IMR-90 (cell line): Measurements from ENCODE around the gene TPST1. TPM values are rescaled to one million over a fixed set of nuclear protein-coding genes. Genes with fewer than 3 reads are reported as not detected.

Experiments
- ATAC-seq: fragments of 200-7000 bp; cut with Tn5 transposase; 2 replicates; pipeline ENCODE4 v1.9.1; 2020; ENCODE audit warnings: low read depth, mild to moderate bottlenecking, moderate library complexity
- BruUV-seq: library from RNA; stranded (reverse); fragments of 400-500 nt; replicated peaks from 2 replicates; lab custom pipeline; 2021; lab: Mats Ljungman, UMichigan
- CTCF ChIA-PET: fragments of 300-600 bp; formaldehyde crosslinking; extraction: SDS; loops from one replicate; lab custom pipeline; 2021; ENCODE audit warnings: antibody characterized with exemption; lab: Yijun Ruan, JAX
- POLR2A ChIA-PET: fragments of 300-600 bp; sonication (Branson Sonifier 250); formaldehyde crosslinking; loops from one replicate; lab custom pipeline; 2022; ENCODE audit warnings: antibody characterized with exemption; ENCODE audit not compliant: unreplicated experiment; lab: Charles Lee
- DNase-seq: peaks from one replicate; pipeline ENCODE4 v3.0.0; 2013
- H2AFZ ChIP-seq: replicated peaks from 2 replicates; pipeline ENCODE3; 2013; ENCODE audit warnings: low read length, mild to moderate bottlenecking; ENCODE audit not compliant: poor library complexity
- H2AK5ac ChIP-seq: 2 replicates; pipeline ENCODE4 v1.6.1; 2013; ENCODE audit warnings: low read depth, low read length, inconsistent platforms
- H2AK9ac ChIP-seq: replicated peaks from 2 replicates; pipeline ENCODE3; 2013; ENCODE audit warnings: mild to moderate bottlenecking, low read depth, low read length, moderate library complexity; ENCODE audit not compliant: poor library complexity
- H2BK120ac ChIP-seq: 2 replicates; pipeline ENCODE4 v1.6.1; 2013; ENCODE audit warnings: low read depth, low read length, inconsistent platforms
- H2BK15ac ChIP-seq: 3 replicates; pipeline ENCODE4 v1.6.1; 2013; ENCODE audit warnings: low read depth, low read length, inconsistent platforms
- H2BK20ac ChIP-seq: 2 replicates; pipeline ENCODE4 v1.6.1; 2013; ENCODE audit warnings: low read depth, mild to moderate bottlenecking, inconsistent platforms, low read length, moderate library complexity
- H2BK5ac ChIP-seq: 2 replicates; pipeline ENCODE4 v1.6.1; 2013; ENCODE audit warnings: mild to moderate bottlenecking, low read depth, low read length, inconsistent platforms; ENCODE audit not compliant: poor library complexity, severe bottlenecking
- H3K14ac ChIP-seq: replicated peaks from 2 replicates; pipeline ENCODE4 v1.6.1; 2013; ENCODE audit warnings: low read depth, low read length, inconsistent platforms
- H3K18ac ChIP-seq: 2 replicates; pipeline ENCODE4 v1.6.1; 2013; ENCODE audit warnings: low read depth, low read length, control low read depth
- H3K23ac ChIP-seq: 2 replicates; pipeline ENCODE4 v1.6.1; 2013; ENCODE audit warnings: low read depth, low read length, inconsistent platforms
- H3K27ac ChIP-seq: 2 replicates; pipeline ENCODE4 v1.5.1; 2013; ENCODE audit warnings: mild to moderate bottlenecking, control low read depth, low read length; ENCODE audit not compliant: insufficient read depth
- H3K27me3 ChIP-seq: 2 replicates; pipeline ENCODE4 v1.6.1; 2013; ENCODE audit warnings: low read length; ENCODE audit not compliant: control insufficient read depth, insufficient read depth
- H3K36me3 ChIP-seq: 2 replicates; pipeline ENCODE4 v1.6.1; 2013; ENCODE audit warnings: low read length, mixed read lengths; ENCODE audit not compliant: control insufficient read depth, insufficient read depth
- H3K4ac ChIP-seq: 2 replicates; pipeline ENCODE4 v1.6.1; 2013; ENCODE audit warnings: low read depth, low read length, inconsistent platforms
- H3K4me1 ChIP-seq: 2 replicates; pipeline ENCODE4 v1.6.1; 2013; ENCODE audit warnings: low read length, mixed read lengths; ENCODE audit not compliant: control insufficient read depth, insufficient read depth
- H3K4me2 ChIP-seq: 2 replicates; pipeline ENCODE4 v1.6.1; 2013; ENCODE audit warnings: low read depth, mild to moderate bottlenecking, control low read depth, low read length, moderate library complexity
- H3K4me3 ChIP-seq: 2 replicates; pipeline ENCODE4 v1.5.1; 2013; ENCODE audit warnings: low read depth, mild to moderate bottlenecking, control low read depth, low read length, moderate library complexity; ENCODE audit not compliant: insufficient read depth
- H3K56ac ChIP-seq: 2 replicates; pipeline ENCODE4 v1.6.1; 2013; ENCODE audit warnings: low read length, inconsistent platforms; ENCODE audit not compliant: insufficient read depth; ENCODE audit errors: extremely low read depth
- H3K79me1 ChIP-seq, 2 experiments: 2 replicates each; pipeline ENCODE4 v1.6.1; 2013; ENCODE audit warnings: low read length in 2 of 2, inconsistent platforms in 1 of 2, low read depth in 1 of 2
- H3K9ac ChIP-seq: 2 replicates; pipeline ENCODE4 v1.6.1; 2013; ENCODE audit warnings: low read depth, low read length, control low read depth
- H3K9me1 ChIP-seq: 2 replicates; pipeline ENCODE4 v1.6.1; 2013; ENCODE audit warnings: low read length, inconsistent platforms; ENCODE audit not compliant: insufficient read depth
- H3K9me3 ChIP-seq: 2 replicates; pipeline ENCODE4 v1.6.1; 2013; ENCODE audit warnings: low read length; ENCODE audit not compliant: control insufficient read depth, insufficient read depth
- H4K20me1 ChIP-seq: 2 replicates; pipeline ENCODE4 v1.6.1; 2013; ENCODE audit warnings: low read length, inconsistent platforms; ENCODE audit not compliant: insufficient read depth
- H4K5ac ChIP-seq: 2 replicates; pipeline ENCODE4 v1.6.1; 2013; ENCODE audit warnings: mild to moderate bottlenecking, low read depth, low read length, control low read depth
- H4K8ac ChIP-seq, 2 experiments: 2 replicates each; pipeline ENCODE4 v1.6.1; 2013; ENCODE audit warnings: low read depth in 2 of 2, low read length in 2 of 2, control low read depth in 1 of 2, inconsistent platforms in 1 of 2
- H4K91ac ChIP-seq: 2 replicates; pipeline ENCODE4 v1.6.1; 2013; ENCODE audit warnings: low read depth, low read length, inconsistent platforms; ENCODE audit not compliant: insufficient read depth
- BHLHE40 ChIP-seq: fragments of 150-350 bp; IDR thresholded peaks from 2 replicates; pipeline ENCODE4 v1.6.1; 2016; ENCODE audit warnings: mild to moderate bottlenecking, low read depth, low read length
- CEBPB ChIP-seq: IDR thresholded peaks from 2 replicates; pipeline ENCODE4 v1.6.1; 2012; ENCODE audit warnings: low read depth, low read length, improper control_type of control experiment
- WGBS, 2 experiments: methylation state at CpG; one replicate each; pipeline versions ENCODE4 v1.1.5 to v1.1.7; 2013; ENCODE audit warnings: missing lambda C conversion rate in 2 of 2; ENCODE audit not compliant: insufficient read length in 1 of 2; ENCODE audit errors: extremely low coverage in 2 of 2; 5-methylcytosine and 5-hydroxymethylcytosine counted together
- dilution Hi-C: fragments of 300-500 bp; cut with HindIII; formaldehyde crosslinking; loops from one replicate; pipeline ENCODE4 v1.14.3; 2018; ENCODE audit warnings: low sequenced_read_pairs; ENCODE audit not compliant: unreplicated experiment
- in situ Hi-C: fragments of 300-500 bp; cut with MboI; formaldehyde crosslinking; loops from 3 replicates; pipeline ENCODE4 v1.14.3; 2019; ENCODE audit warnings: low sequenced_read_pairs, inconsistent platforms, mixed read lengths
- intact Hi-C: fragments of 100-400 bp; cut with micrococcal nuclease; formaldehyde crosslinking; loops from 2 replicates; pipeline ENCODE4 v1.10.0; 2022
- polyA plus RNA-seq, 3 experiments: library from polyadenylated mRNA; depleted of rRNA; stranded (reverse); fragments of >200 nt; gene quantifications; 2 replicates each; pipeline ENCODE4 v1.2.3, GENCODE V29; 2012; ENCODE audit warnings: low replicate concordance in 1 of 3
- total RNA-seq: library from RNA; depleted of rRNA; stranded (reverse); fragments of >200 nt; gene quantifications from 2 replicates; pipeline ENCODE4 v1.2.3, GENCODE V29; 2012

Gene TPST1
- total and polyA plus RNA-seq, 2 of the 4 experiments (the other 2 are of a cell fraction), result 37.7 to 58.6 TPM

DNA sequence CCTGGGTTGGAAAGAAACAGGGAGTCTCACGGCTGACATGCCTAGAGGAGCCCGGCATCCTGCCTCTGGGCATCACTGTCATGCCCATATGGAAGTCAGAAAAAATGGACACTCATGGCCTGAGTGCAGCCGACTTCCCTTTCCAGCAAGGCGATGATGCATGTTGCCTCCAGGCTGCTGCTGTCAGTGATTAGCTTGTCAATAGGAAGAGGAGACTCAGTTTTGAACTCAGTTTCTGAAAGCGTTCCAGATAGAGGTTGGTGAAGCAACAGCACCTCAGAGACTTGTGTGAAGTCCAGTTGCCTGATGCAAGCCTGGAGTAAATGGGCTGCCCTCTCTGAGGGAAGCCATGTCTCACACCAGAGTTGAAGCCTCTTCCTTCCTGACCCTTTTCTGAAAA, 148.4 kb downstream of the TPST1 start:
- Histone ChIP-seq H3K27ac (no peak overlapping the region), H2BK5ac (no peak overlapping the region), H3K18ac (no peak overlapping the region), H3K14ac (0 out of 2 replicates have a peak overlapping the region, but pooled peaks have one; percentile 20), H4K5ac (no peak overlapping the region), H3K9me1 (peaks cover 6% of the 10 kb centered on the region), H3K27me3 (no peaks in the 10 kb centered on the region), H2BK20ac (no peak overlapping the region), H2AK5ac (peak overlapping the region; percentile 92; the same call in 1 of the 2 replicates), H2BK120ac (no peak overlapping the region), H3K4me2 (no peak overlapping the region), H2AFZ (peak overlapping the region; percentile 35), H3K9ac (no peak overlapping the region), H3K4ac (peak overlapping the region; percentile 19; the same call in 1 of the 2 replicates), H2AK9ac (no peak overlapping the region), H3K79me1 (peaks cover 4 to 36% of the 10 kb centered on the region in 2 experiments; a peak in 2 of 4 replicates), H3K4me3 (no peak overlapping the region), H3K23ac (0 out of 2 replicates have a peak overlapping the region, but pooled peaks have one; percentile 25), H3K4me1 (peaks cover 9% of the 10 kb centered on the region), H3K56ac (no peak overlapping the region), H4K8ac (no peak overlapping the region; a peak in 1 of 4 replicates), H4K91ac (no peak overlapping the region), H2BK15ac (no peak overlapping the region), H3K36me3 (peaks cover 11% of the 10 kb centered on the region; the same call in 1 of the 2 replicates), H4K20me1 (peaks cover 3% of the 10 kb centered on the region; the same call in 1 of the 2 replicates), H3K9me3 (no peaks in the 10 kb centered on the region)
- intact Hi-C loops (no loop called here), in situ Hi-C loops (no loop called here), dilution Hi-C loops (no loop called here)
- TF ChIP-seq CEBPB (peak; percentile 47), BHLHE40 (no peak)
- ATAC-seq, result no peak
- WGBS, 2 experiments, result no CpG with 5 or more reads among the region's 5 CpGs
- BruUV-seq, result no TSS peak
- POLR2A ChIA-PET, result no interaction called here
- CTCF ChIA-PET, result no interaction called here
- peak; percentile 58 for DNase-seq
